Measurements from ENCODE around the gene HNRNPA2B1.
A peak's percentile ranks its signal among the peaks of the same experiment; 100 is the strongest.
"Not testable (repeated sequence)": the region's sequence is repeated elsewhere in the genome, so short reads cannot be mapped to it uniquely, and the experiment has no call there.

Gene HNRNPA2B1

DNA sequence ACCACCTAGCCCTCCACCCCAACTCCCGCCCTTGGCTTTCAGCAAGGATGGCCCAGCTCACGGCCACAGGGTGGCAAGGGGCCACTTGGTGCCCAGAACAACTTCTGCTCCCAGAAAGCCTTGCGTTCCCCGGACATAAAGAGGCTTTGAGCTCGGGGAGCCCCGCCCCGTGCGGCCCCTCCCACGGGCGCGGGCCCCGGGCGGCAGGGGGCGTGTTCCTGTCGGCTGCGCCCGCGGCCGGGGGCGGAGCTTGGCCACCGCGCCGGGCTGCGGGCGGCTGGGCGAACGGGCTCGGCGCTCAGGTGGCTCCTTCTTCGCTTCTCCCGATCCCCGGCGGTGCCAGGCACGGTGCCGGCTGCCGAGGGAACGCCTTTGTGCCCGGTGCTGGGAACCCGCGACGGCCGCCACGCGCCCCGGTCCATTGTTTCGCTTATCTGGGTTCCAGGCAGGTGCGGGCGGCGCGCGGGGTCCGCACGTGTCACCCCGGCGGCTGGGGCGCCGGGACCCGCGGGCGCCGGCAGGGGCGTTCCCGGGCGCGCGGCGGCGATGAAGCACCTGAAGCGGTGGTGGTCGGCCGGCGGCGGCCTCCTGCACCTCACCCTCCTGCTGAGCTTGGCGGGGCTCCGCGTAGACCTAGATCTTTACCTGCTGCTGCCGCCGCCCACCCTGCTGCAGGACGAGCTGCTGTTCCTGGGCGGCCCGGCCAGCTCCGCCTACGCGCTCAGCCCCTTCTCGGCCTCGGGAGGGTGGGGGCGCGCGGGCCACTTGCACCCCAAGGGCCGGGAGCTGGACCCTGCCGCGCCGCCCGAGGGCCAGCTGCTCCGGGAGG, 48.4 kb downstream of the HNRNPA2B1 start, which contains the start of gene NFE2L3:
NFE2L3 (plus strand) TSS at position 246 of the 829 bp plus-strand sequence; CDS start at position 547, 301 bp downstream.
- Histone ChIP-seq H3K4me3 (ENCODE audit: low read depth, low read length) (peak within 1 kb of the TSS; percentile 38), H3K4me1 (no peaks in the 10 kb centered on the region), H3K27me3 (peaks cover 69% of the 10 kb centered on the region), H3K36me3 (no peaks in the 10 kb centered on the region), H3K9me3 (peaks cover 3% of the 10 kb centered on the region; the same call in 1 of the 2 replicates)
- TF ChIP-seq CTCF (IDR thresholded peaks at IDR 0.05; ENCODE audit: low read depth, low read length), result no peak
- peak; percentile 69 for DNase-seq

GRCh38 chr7:26151650-26151952, 48.9 kb downstream of the HNRNPA2B1 start:
- Histone ChIP-seq H3K36me3 (no peaks in the 10 kb centered on the region), H3K27me3 (peaks cover 63% of the 10 kb centered on the region), H3K9me3 (peaks cover 3% of the 10 kb centered on the region; the same call in 1 of the 2 replicates), H3K4me3 (ENCODE audit: low read depth, low read length) (peak overlapping the region; percentile 38), H3K4me1 (no peaks in the 10 kb centered on the region)
- TF ChIP-seq CTCF (IDR thresholded peaks at IDR 0.05; ENCODE audit: low read depth, low read length), result no peak
- DNase-seq, result no peak

- DNase-seq, result no peak
- Histone ChIP-seq H3K27me3 (peaks cover 58% of the 10 kb centered on the region), H3K4me1 (no peaks in the 10 kb centered on the region), H3K9me3 (peaks cover 3% of the 10 kb centered on the region; the same call in 1 of the 2 replicates), H3K36me3 (no peaks in the 10 kb centered on the region), H3K4me3 (ENCODE audit: low read depth, low read length) (no peak overlapping the region)
- TF ChIP-seq CTCF (IDR thresholded peaks at IDR 0.05; ENCODE audit: low read depth, low read length), result no peak
Observed at GRCh38 chr7:26151096-26151495, 49.5 kb downstream of the HNRNPA2B1 start.

- DNase-seq, result no peak
- Histone ChIP-seq H3K36me3 (no peaks in the 10 kb centered on the region), H3K27me3 (peaks cover 42% of the 10 kb centered on the region), H3K9me3 (peaks cover 3% of the 10 kb centered on the region; the same call in 1 of the 2 replicates), H3K4me1 (no peaks in the 10 kb centered on the region), H3K4me3 (ENCODE audit: low read depth, low read length) (no peak overlapping the region)
- TF ChIP-seq CTCF (IDR thresholded peaks at IDR 0.05; ENCODE audit: low read depth, low read length), result no peak
Observed at GRCh38 chr7:26149391-26149977, 51.1 kb downstream of the HNRNPA2B1 start.

DNA sequence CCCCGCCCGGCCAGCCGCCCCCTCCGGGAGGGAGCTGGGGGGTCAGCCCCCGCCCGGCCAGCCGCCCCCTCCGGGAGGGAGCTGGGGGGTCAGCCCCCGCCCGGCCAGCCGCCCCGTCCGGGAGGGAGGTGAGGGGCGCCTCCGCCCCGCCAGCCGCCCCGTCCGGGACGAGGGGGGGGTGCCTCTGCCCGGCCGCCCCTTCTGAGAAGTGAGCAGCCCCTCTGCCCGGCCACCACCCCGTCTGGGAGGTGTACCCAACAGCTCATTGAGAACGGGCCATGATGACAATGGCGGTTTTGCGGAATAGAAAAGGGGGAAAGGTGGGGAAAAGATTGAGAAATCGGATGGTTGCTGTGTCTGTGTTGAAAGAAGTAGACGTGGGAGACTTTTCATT, 52.2 kb downstream of the HNRNPA2B1 start:
- H3K36me3 ChIP-seq; H3K9me3 ChIP-seq; DNase-seq; H3K4me3 ChIP-seq (ENCODE audit: low read depth, low read length); H3K4me1 ChIP-seq: not testable (repeated sequence)
- peaks cover 31% of the 10 kb centered on the region for H3K27me3 ChIP-seq

GRCh38 chr7:26147646-26148306, 52.8 kb downstream of the HNRNPA2B1 start:
- not testable (repeated sequence) for H3K4me1 ChIP-seq; H3K9me3 ChIP-seq; H3K36me3 ChIP-seq; DNase-seq; H3K4me3 ChIP-seq (ENCODE audit: low read depth, low read length)
- peaks cover 28% of the 10 kb centered on the region for H3K27me3 ChIP-seq

DNA sequence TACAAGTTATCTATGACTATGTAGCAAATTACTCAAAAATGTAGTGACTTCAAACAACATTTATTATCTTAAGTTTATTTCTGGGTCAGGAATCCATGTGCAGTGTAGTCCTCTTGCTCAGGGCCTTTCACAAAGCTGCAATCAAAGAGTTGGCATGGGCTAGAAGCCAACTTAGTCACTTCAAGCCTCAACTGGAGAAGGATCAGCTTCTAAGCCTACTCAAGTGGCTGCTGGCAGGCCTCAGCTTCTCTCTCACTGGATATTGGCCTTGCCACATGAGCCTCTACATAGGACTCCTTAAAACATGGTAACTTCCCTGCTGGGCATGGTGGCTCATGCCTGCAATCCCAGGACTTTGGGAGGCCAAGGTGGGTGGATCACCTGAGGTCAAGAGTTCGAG, 53.5 kb downstream of the HNRNPA2B1 start:
- Histone ChIP-seq H3K4me1 (no peaks in the 10 kb centered on the region), H3K36me3 (no peaks in the 10 kb centered on the region), H3K9me3 (peaks cover 3% of the 10 kb centered on the region; the same call in 1 of the 2 replicates), H3K4me3 (ENCODE audit: low read depth, low read length) (no peak overlapping the region), H3K27me3 (peaks cover 20% of the 10 kb centered on the region)
- DNase-seq, result no peak
- TF ChIP-seq CTCF (IDR thresholded peaks at IDR 0.05; ENCODE audit: low read depth, low read length), result no peak

All from BE2C (cell line).